Measurements from ENCODE around the gene GNAQ.

DNA sequence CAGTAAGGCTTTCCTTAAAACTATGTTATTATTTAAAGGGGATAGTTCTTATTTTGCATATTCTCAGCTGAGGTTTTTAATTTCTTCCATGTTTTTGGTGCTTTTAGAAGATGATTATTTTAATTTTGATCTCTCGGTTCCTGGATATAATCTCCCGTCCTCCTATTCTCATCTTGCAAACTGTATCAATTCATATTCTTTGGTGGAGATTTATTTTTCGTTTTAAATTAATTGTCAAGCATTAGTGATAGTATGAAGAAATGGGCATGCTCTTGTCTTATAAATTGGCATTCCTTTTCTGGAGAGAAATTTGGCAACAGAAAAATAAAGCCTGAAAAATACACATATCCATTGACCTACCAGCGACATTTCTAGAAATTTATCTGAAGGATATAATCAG is 15.5 kb upstream of the GNAQ start:
- TF ChIP-seq CTCF (IDR thresholded peaks at IDR 0.05) (no peak), POLR2A (IDR thresholded peaks at IDR 0.05) (no peak)
